ENCODE measurements around the gene DIP2C.
"Not testable (repeated sequence)": the region's sequence is repeated elsewhere in the genome, so short reads cannot be mapped to it uniquely, and the experiment has no call there.

DNA sequence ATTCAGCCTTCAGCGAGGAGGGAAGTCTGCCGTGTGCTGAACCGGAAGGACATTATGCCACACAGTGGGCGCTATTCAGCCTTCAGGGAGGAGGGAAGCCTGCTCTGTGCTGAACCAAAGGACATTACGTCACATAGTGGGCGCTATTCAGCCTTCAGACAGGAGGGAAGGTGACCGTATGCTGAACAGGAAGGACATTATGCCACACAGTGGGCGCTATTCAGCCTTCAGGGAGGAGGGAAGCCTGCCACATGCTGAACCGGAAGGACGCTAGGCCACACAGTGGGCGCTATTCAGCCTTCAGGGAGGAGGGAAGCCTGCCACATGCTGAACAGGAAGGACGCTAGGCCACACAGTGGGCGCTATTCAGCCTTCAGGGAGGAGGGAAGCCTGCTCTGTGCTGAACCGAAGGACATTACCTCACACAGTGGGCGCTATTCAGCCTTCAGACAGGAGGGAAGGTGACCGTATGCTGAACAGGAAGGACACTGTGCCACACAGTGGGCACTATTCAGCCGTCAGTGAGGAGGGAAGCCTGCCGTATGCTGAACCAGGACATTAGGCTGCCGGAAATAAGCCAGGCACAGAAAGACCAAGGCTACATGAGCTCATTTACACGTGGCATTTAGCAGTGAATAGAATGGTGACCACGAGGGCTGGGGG lies 294.9 kb downstream of the DIP2C start:
- not testable (repeated sequence) for TF ChIP-seq FOXM1 (IDR thresholded peaks at IDR 0.05; ENCODE audit: borderline replicate concordance); ELF4 (IDR thresholded peaks at IDR 0.05); FOXK2 (IDR thresholded peaks at IDR 0.05); NFRKB (IDR thresholded peaks at IDR 0.05); SP1 (IDR thresholded peaks at IDR 0.05); BHLHE40 (IDR thresholded peaks at IDR 0.05; ENCODE audit: borderline replicate concordance); SUZ12 (IDR thresholded peaks at IDR 0.05); ARNT (IDR thresholded peaks at IDR 0.05); HDGF (IDR thresholded peaks at IDR 0.05; ENCODE audit: borderline replicate concordance); FOXA1 (IDR thresholded peaks at IDR 0.05); LEF1 (IDR thresholded peaks at IDR 0.05; ENCODE audit: borderline replicate concordance); L3MBTL2 (conservative IDR thresholded peaks at IDR 0.05); ZNF384 (IDR thresholded peaks at IDR 0.05)
- TF ChIP-seq, protein P1, sequence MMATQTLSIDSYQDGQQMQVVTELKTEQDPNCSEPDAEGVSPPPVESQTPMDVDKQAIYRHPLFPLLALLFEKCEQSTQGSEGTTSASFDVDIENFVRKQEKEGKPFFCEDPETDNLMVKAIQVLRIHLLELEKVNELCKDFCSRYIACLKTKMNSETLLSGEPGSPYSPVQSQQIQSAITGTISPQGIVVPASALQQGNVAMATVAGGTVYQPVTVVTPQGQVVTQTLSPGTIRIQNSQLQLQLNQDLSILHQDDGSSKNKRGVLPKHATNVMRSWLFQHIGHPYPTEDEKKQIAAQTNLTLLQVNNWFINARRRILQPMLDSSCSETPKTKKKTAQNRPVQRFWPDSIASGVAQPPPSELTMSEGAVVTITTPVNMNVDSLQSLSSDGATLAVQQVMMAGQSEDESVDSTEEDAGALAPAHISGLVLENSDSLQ (IDR thresholded peaks at IDR 0.05) = not testable (repeated sequence)

All from HEK293T (cell line).